ENCODE data around the gene TMEM270. TPM values are rescaled to one million over a fixed set of nuclear protein-coding genes. Genes with fewer than 3 reads are reported as not detected.

The TMEM270 gene
- total and polyA plus RNA-seq, 10 of the 15 experiments (the other 5 are each of a cell fraction or from before 2014, with no cell fraction given): not detected

GRCh38 chr7:73908123-73908611 is 47.2 kb downstream of the TMEM270 start (continued):
- TF ChIP-seq CREB1 (IDR thresholded peaks at IDR 0.05; ENCODE audit: low read depth) (no peak), TCF7 (IDR thresholded peaks at IDR 0.05; ENCODE audit: borderline replicate concordance) (no peak), RUNX3 (IDR thresholded peaks at IDR 0.05; ENCODE audit: low read length) (no peak), CUX1 (IDR thresholded peaks at IDR 0.05; ENCODE audit: insufficient replicate concordance, low read depth, low read length) (no peak), ZNF24 (IDR thresholded peaks at IDR 0.05) (no peak), MTA3 (IDR thresholded peaks at IDR 0.05; ENCODE audit: borderline replicate concordance, low read length) (no peak), TCF12 (IDR thresholded peaks at IDR 0.05; ENCODE audit: low read depth, low read length) (no peak), SUPT20H (IDR thresholded peaks at IDR 0.05; ENCODE audit: borderline replicate concordance, control insufficient read depth, low read depth, low read length) (no peak)
- TF ChIP-seq, protein P1, sequence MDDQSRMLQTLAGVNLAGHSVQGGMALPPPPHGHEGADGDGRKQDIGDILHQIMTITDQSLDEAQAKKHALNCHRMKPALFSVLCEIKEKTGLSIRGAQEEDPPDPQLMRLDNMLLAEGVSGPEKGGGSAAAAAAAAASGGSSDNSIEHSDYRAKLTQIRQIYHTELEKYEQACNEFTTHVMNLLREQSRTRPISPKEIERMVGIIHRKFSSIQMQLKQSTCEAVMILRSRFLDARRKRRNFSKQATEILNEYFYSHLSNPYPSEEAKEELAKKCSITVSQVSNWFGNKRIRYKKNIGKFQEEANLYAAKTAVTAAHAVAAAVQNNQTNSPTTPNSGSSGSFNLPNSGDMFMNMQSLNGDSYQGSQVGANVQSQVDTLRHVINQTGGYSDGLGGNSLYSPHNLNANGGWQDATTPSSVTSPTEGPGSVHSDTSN (IDR thresholded peaks at IDR 0.05; ENCODE audit: insufficient replicate concordance, low read depth, low read length): no peak
